ENCODE results near the gene HHAT. TPM values are rescaled to one million over a fixed set of nuclear protein-coding genes. Genes with fewer than 3 reads are reported as not detected.
"Not testable (repeated sequence)": the region's sequence is repeated elsewhere in the genome, so short reads cannot be mapped to it uniquely, and the experiment has no call there.

Gene HHAT
- polyA plus RNA-seq, 3 donors from 2014 or later: 0.38 to 1.4 TPM; not detected in 1

DNA sequence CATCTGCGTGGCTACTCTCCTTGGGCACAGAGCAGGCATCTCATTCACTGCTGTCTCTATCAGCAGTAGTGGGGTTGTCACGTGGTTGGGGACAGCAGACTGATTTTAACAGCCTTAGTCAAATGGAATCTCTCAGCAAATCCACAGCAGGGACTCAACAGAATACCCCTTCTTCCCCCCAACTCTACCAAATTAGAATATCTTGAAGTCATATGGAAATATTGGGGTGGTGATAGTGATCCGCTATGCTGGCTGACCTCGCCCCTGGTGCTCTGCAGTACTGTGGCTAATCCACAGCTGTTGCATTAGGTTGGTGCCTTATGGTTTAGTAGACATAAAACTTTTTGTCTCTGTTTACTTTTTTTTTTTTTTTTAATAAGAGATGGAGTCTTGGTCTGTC is 23.9 kb downstream of the HHAT start:
- H3K27me3 Mint-ChIP-seq (ENCODE audit: low read depth in 3 of 3): peaks cover 0 to 4% (median 2%) of the 10 kb centered on the region in 3 donors
- H3K27ac Mint-ChIP-seq: no peak overlapping the region

DNA sequence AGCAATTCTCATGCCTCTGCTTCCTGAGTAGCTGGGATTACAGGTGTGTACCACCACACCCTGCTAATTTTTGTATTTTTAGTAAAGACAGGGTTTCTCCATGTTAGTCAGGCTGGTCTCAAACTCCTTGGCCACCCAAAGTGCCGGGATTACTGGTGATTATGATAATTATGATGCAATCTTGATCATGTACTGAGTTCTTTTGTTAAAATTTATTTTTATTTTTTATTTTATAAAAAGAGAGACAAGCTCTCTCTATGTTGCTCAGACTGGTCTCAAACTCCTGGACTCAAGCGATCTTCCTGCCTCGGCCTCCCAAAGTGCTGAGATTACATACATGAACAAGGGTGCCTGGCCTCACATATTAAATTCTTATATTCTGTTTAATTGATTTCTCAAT is 25.6 kb downstream of the HHAT start:
- H3K9me3 Mint-ChIP-seq; H3K27me3 Mint-ChIP-seq (ENCODE audit: low read depth in 3 of 3); H3K4me1 Mint-ChIP-seq; H3K36me3 Mint-ChIP-seq; DNase-seq; H3K4me3 Mint-ChIP-seq; H3K27ac Mint-ChIP-seq: not testable (repeated sequence)

More for the DNA sequence above, 23.9 kb downstream of the HHAT start:
- DNase-seq: no peak
- Mint-ChIP-seq H3K4me3 (no peak overlapping the region), H3K36me3 (no peaks in the 10 kb centered on the region), H3K9me3 (no peaks in the 10 kb centered on the region), H3K4me1 (no peaks in the 10 kb centered on the region)

DNA sequence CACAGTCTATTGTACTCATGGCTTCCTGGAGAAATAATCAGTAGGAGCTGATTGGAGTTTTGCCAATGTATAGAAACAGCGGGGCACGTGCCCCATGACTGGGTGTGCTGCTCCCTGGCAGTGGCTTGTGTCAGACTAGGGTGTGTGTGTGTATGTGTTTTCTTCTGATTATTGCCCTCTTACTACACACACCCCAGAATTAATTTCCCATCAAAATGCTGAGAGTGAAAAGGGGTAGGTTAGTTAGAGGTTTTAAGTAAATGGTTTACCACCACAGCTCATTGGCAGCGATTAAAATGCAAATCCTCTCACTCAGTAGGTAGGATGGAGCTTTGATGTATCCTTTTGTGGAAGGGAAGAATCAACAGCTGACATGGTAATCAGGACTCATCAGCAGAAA is 29.9 kb downstream of the HHAT start:
- H3K27ac Mint-ChIP-seq: no peak overlapping the region
- H3K4me1 Mint-ChIP-seq: no peaks in the 10 kb centered on the region
- no peaks in the 10 kb centered on the region for H3K36me3 Mint-ChIP-seq
- DNase-seq: no peak
- H3K4me3 Mint-ChIP-seq: no peak overlapping the region
- no peaks in the 10 kb centered on the region for H3K9me3 Mint-ChIP-seq
- H3K27me3 Mint-ChIP-seq (ENCODE audit: low read depth in 3 of 3): peaks cover 0 to 4% (median 0%) of the 10 kb centered on the region in 3 donors

DNA sequence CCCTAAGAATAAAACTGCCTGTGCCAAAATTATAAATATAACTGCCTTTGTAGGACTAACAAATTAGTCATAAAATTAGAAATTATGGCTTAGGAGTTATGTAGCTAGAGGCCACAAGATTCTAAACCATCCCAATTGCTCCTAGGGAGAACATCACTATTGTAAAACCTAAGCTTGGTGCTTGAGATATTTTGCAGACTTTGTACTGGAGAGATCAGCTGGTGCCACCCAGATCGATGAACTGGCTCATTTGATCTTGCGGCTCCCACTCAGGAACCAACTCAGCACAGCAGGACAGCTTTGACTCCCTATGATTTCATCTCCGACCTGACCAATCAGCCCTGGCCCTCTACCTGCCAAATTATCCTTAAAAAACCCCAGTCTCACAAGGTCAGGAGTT is 30.6 kb downstream of the HHAT start:
- H3K9me3 Mint-ChIP-seq: no peaks in the 10 kb centered on the region
- H3K27me3 Mint-ChIP-seq (ENCODE audit: low read depth in 3 of 3): peaks cover 0 to 4% (median 0%) of the 10 kb centered on the region in 3 donors
- H3K27ac Mint-ChIP-seq: no peak overlapping the region
- DNase-seq: no peak
- no peak overlapping the region for H3K4me3 Mint-ChIP-seq
- H3K36me3 Mint-ChIP-seq: no peaks in the 10 kb centered on the region
- no peaks in the 10 kb centered on the region for H3K4me1 Mint-ChIP-seq

DNA sequence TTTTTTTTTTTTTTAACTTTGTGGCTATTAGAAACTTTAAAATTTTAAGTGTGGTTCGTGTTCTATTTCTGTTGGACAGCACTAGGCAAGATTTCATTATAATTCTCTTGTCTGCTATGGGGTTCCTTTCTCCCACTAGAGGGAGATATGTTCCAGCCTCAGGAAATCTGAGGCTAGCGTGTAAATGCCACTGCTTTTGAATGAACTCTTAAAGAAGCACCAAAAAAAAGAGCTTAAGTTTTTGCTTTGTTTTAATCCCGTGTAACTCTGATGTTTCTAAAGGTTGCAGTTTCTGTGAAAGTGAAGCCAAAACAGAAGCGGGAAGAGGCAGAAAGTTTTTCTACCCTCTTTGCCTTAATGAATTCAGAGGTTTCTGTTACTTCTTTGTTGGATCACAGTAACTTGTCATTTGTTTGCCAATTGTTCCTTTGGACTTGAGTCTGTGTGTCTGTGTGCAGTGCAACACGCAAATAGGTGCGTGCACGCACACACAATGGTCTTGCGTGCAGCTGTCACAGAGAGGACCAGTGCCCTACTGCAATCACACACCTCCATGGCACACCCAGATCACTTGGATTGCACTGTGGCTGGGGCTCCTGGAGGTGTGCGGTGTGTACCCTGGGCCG is 32.3 kb downstream of the HHAT start:
- no peak overlapping the region for H3K4me3 Mint-ChIP-seq
- no peak for DNase-seq
- no peaks in the 10 kb centered on the region for H3K4me1 Mint-ChIP-seq
- no peaks in the 10 kb centered on the region for H3K36me3 Mint-ChIP-seq
- H3K27ac Mint-ChIP-seq: no peak overlapping the region
- H3K27me3 Mint-ChIP-seq (ENCODE audit: low read depth in 3 of 3): peaks cover 0 to 4% (median 0%) of the 10 kb centered on the region in 3 donors
- no peaks in the 10 kb centered on the region for H3K9me3 Mint-ChIP-seq

DNA sequence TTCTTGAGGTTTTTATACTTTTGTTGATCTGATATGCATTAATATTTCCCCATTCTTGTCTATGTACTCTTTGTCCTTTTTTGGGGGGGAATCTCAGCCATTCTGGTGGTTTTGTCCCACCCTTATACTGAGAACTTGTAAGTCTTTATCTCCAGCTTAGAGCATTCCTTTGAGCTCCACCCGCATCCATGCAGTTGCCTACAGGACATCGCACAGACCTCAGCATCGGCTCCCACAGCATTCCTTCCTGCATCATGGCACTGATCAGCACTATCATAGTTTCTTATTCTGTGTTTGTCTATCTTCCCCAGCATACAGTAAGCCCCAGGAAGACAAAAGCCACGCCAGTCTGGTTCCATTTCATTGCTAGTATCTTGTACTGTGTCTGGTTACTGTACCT is 33.0 kb downstream of the HHAT start:
- H3K27ac Mint-ChIP-seq: no peak overlapping the region

DNA sequence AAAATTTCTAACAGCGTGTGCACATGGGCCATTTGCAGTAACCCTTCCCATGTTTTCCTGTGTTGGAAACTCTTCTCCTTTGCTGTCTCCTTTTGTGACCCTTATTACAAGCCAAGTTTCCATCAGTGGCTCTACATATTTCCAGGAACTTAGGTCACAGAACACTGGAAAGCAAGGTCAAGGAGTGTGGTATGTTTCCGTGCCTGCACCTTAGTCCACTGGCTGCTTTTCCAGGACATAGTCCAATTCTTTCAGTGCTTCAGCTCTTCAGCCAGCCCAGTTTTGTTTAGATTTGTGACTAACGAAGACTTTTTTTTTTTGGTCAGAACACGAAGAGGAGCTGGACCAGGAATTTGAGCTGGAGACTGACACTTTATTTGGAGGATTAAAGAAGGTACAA is 33.8 kb downstream of the HHAT start:
- no peak overlapping the region for H3K4me3 Mint-ChIP-seq
- H3K9me3 Mint-ChIP-seq: no peaks in the 10 kb centered on the region
- peaks cover 0 to 4% (median 0%) of the 10 kb centered on the region in 3 donors for H3K27me3 Mint-ChIP-seq (ENCODE audit: low read depth in 3 of 3)
- H3K36me3 Mint-ChIP-seq: no peaks in the 10 kb centered on the region
- no peak overlapping the region for H3K27ac Mint-ChIP-seq
- no peaks in the 10 kb centered on the region for H3K4me1 Mint-ChIP-seq
- no peak for DNase-seq

More for the DNA sequence above, 33.0 kb downstream of the HHAT start:
- Mint-ChIP-seq H3K27me3 (ENCODE audit: low read depth in 3 of 3) (peaks cover 0 to 4% (median 0%) of the 10 kb centered on the region in 3 donors), H3K4me3 (no peak overlapping the region), H3K4me1 (no peaks in the 10 kb centered on the region), H3K9me3 (no peaks in the 10 kb centered on the region), H3K36me3 (no peaks in the 10 kb centered on the region)
- DNase-seq: no peak

DNA sequence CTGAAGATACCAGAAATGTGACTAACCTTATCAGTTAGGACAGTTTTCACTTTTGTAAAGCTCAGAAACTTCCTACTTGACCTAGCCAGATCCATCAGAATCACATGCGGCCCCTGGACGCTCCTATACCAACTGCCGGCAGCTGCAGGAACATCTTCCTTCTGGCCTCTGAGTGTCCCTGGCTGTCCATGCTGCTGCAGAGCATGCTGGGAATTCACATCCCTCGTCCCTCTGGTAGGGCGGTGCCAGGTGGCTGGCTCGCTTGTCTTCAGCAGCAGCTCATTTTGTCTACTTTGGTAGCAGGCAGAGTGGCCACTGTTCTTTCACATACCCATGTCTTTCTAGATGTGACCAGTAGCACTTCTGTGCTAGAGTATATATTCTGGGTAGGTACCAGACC is 34.4 kb downstream of the HHAT start:
- Mint-ChIP-seq H3K4me1 (no peaks in the 10 kb centered on the region), H3K36me3 (no peaks in the 10 kb centered on the region)
- no peak for DNase-seq

DNA sequence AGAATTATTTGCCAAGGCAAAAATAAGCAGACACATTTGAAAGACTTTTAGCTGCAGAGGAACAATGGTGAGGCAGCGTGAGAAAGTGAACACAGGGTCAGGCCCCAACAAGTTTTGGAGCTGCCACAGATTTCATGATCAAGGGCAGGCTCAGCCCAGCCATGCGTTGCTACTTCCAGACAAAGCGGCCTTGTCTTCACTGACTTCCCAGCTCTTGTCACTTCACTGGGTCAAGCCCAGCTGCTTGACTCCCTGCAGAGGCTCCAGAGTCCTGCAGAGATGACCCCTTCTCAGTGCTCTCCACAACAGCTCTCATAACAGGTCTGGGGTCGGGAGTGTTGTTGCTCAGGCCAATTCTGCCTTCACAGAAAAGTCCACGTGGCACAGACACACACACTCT is 35.8 kb downstream of the HHAT start:
- Mint-ChIP-seq H3K9me3 (no peaks in the 10 kb centered on the region), H3K27ac (no peak overlapping the region), H3K36me3 (no peaks in the 10 kb centered on the region)

More for the DNA sequence above, 34.4 kb downstream of the HHAT start:
- no peak overlapping the region for H3K4me3 Mint-ChIP-seq
- H3K27ac Mint-ChIP-seq: no peak overlapping the region
- H3K27me3 Mint-ChIP-seq (ENCODE audit: low read depth in 3 of 3): peaks cover 0 to 4% (median 0%) of the 10 kb centered on the region in 3 donors
- H3K9me3 Mint-ChIP-seq: no peaks in the 10 kb centered on the region

DNA sequence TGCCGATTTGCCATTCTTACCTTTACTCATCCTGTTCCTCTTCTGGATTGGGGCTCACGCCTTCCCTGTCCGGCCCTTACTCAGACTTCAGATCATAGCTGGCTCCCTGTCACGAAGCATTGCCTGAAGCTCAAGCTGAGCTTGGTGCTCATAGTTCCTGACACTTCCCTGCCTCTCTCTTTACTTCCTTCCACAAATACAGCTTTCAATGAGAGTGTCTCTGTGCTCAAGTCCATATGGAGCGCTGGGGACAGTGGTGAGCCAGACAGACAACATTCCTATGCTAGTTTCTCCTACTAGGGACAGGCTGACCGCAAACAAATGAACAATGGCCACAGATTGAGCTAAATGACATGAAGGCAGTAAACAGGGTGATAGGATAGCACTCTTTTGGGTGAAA is 38.1 kb downstream of the HHAT start:
- H3K4me3 Mint-ChIP-seq: no peak overlapping the region
- H3K27ac Mint-ChIP-seq: no peak overlapping the region
- no peaks in the 10 kb centered on the region for H3K36me3 Mint-ChIP-seq
- H3K9me3 Mint-ChIP-seq: no peaks in the 10 kb centered on the region
- DNase-seq: no peak
- H3K4me1 Mint-ChIP-seq: no peaks in the 10 kb centered on the region
- no peaks in the 10 kb centered on the region for H3K27me3 Mint-ChIP-seq (ENCODE audit: low read depth in 3 of 3)

More for the DNA sequence above, 35.8 kb downstream of the HHAT start:
- Mint-ChIP-seq H3K4me1 (no peaks in the 10 kb centered on the region), H3K27me3 (ENCODE audit: low read depth in 3 of 3) (peaks cover 0 to under 1% (median 0%) of the 10 kb centered on the region in 3 donors), H3K4me3 (no peak overlapping the region)
- DNase-seq: no peak

DNA sequence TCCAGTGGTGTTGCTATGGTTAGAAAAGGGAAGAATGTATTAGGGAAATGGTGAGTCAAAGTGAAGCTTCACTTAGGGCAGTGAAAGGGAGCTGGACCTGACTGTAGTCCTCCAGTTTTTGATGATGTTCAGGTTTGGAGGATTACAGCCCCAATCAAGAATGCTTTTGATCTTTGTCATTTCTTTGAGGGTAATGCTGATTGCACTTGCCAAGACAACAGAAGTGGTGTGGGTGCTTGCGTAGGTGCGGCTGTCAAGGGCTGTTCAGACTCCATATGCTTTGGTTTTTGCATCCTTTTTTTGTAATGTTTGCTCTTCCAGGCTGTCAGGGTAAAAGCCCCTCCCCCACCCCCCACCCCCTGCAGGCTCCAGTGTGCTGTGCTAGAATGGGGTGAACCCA is 38.9 kb downstream of the HHAT start:
- Mint-ChIP-seq H3K9me3 (no peaks in the 10 kb centered on the region), H3K4me3 (no peak overlapping the region), H3K27me3 (ENCODE audit: low read depth in 3 of 3) (peaks cover 0 to 2% (median 1%) of the 10 kb centered on the region in 3 donors), H3K4me1 (no peaks in the 10 kb centered on the region), H3K27ac (peak overlapping the region in 1 of 6 donors; percentile 4), H3K36me3 (no peaks in the 10 kb centered on the region)
- no peak for DNase-seq

DNA sequence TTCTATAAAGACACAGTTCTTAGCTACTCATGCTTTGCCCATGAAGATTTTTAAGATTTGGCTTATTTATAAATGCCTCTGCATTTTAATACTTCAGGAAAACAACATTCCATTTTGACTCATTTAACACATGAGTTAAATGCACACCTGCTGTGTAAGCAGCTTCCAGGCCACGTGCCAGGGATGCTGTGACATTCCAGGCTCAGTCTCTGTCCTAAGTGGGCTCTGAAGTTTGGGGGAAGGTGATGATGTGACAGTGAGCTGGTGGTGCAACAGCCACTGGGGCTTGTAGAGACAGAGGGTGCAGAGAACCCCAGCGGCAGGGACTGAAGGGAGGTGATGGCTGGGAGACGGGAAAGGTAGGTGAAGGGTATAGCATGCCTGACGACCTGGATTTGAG is 40.7 kb downstream of the HHAT start:
- Mint-ChIP-seq H3K27ac (no peak overlapping the region), H3K9me3 (no peaks in the 10 kb centered on the region), H3K27me3 (ENCODE audit: low read depth in 3 of 3) (peaks cover 0 to 5% (median 2%) of the 10 kb centered on the region in 3 donors), H3K36me3 (no peaks in the 10 kb centered on the region), H3K4me1 (no peaks in the 10 kb centered on the region), H3K4me3 (no peak overlapping the region)
- no peak for DNase-seq

DNA sequence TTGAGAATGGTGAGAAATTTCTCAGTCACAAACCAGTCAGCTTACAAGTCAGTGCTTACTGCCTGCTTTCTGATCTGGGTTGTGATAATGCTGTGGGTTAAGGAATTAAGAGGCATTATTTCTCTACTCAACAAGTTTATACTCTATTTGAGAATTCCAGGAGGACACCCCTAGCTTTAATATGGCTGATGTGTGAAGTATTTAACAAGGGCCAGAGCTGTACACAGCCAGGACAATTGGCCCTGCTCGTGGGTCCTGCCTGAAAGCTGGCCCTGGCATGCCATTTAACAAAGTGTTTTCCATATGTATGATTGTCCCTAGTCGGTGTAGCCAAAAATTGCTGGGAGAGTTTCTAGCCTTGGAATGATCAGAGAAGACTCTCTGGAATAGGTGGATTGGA is 43.2 kb downstream of the HHAT start:
- H3K4me1 Mint-ChIP-seq: no peaks in the 10 kb centered on the region
- no peak for DNase-seq
- H3K9me3 Mint-ChIP-seq: no peaks in the 10 kb centered on the region
- no peaks in the 10 kb centered on the region for H3K36me3 Mint-ChIP-seq
- peaks cover 0 to 5% (median 5%) of the 10 kb centered on the region in 3 donors for H3K27me3 Mint-ChIP-seq (ENCODE audit: low read depth in 3 of 3)
- H3K27ac Mint-ChIP-seq: peak overlapping the region in 1 of 6 donors; percentile 60
- H3K4me3 Mint-ChIP-seq: no peak overlapping the region

DNA sequence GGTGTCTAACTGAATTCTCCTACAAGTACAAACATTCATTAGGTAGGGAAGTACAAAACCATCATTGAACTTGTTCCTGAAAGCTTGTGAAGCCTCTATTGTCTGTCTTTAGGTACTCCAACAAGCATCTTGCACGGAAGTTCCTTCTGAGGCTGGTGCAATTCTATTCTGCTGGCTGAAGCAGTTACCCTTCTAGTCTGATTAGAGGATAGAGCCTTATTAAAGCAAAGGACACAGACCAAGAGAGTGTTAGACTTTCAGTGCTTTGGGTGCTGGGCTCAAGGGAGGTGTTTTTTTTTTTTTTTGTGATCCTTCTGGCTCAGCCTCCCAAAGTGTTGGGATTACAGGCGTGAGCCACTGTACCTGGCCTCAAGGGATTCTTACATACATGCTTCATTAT is 43.8 kb downstream of the HHAT start:
- Mint-ChIP-seq H3K36me3 (no peaks in the 10 kb centered on the region), H3K27ac (no peak overlapping the region), H3K9me3 (no peaks in the 10 kb centered on the region), H3K4me1 (no peaks in the 10 kb centered on the region), H3K27me3 (ENCODE audit: low read depth in 3 of 3) (peaks cover 0 to 5% (median 5%) of the 10 kb centered on the region in 3 donors), H3K4me3 (no peak overlapping the region)
- no peak for DNase-seq

DNA sequence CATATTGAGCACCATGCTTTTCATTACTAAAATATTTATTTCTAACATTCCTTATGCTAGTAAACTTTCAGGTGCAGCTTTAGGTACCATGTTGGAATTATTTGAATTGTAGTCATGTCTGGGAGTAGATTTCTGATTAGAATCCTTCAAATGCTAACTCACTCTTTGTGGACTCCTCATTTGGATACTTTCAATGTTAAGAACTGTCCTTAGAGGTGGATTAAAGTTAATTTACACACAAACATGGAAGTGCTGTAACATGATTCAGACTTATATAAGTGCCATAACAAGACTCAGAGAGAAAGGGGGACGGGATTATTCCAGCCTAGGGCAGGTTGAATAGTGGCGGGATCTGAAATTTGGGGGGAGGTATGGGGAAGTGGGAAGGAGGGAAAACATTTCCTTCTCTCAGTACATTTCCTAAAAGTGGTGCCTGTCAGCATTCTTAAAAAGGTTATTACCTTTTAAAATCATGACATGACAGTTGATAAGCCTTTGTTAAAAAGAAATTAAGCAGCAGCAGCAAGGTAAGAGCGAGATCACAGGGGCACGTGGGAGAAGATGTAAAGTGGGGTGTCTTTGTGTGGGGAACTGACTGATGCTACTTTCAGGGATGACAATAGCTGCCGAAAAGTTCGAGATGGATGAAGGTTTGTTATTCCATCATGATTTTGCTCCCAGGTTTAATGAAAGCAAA is 44.4 kb downstream of the HHAT start:
- Mint-ChIP-seq H3K4me3 (no peak overlapping the region), H3K36me3 (no peaks in the 10 kb centered on the region), H3K27ac (no peak overlapping the region), H3K4me1 (no peaks in the 10 kb centered on the region), H3K9me3 (no peaks in the 10 kb centered on the region), H3K27me3 (ENCODE audit: low read depth in 3 of 3) (peaks cover 0 to 5% (median 5%) of the 10 kb centered on the region in 3 donors)
- DNase-seq: no peak

Data from immature natural killer cell (primary cell).